Pancreas (tissue), 10 donors: Measurements from ENCODE around the gene NAA20. TPM values are rescaled to one million over a fixed set of nuclear protein-coding genes. Genes with fewer than 3 reads are reported as not detected.
A peak's percentile ranks its signal among the peaks of the same experiment; 100 is the strongest.

Experiments used
- ATAC-seq, 4 donors: fragments of 200-7000 bp; cut with Tn5 transposase; one replicate each; pipeline versions ENCODE4 v1.8.0 to v1.9.1; 2020; ENCODE audit warnings: mild to moderate bottlenecking in 4 of 4, moderate library complexity in 4 of 4
- DNase-seq, 6 donors: peaks; one replicate each; pipeline ENCODE4 v3.0.0-alpha.2; 2020
- FAIRE-seq: peaks from 2 replicates; lab custom pipeline; 2012; peaks lifted over from hg19 to GRCh38; lab: Jason Lieb, UNC
- H3K27ac ChIP-seq, 4 donors: fragments of 200-600 bp; sonication (generic); 1 replicate in 3 of 4; 2 replicates in 1 of 4; pipeline versions ENCODE4 v1.5.0 to v1.8.0; 2020
- H3K27me3 ChIP-seq, 4 donors: fragments of 200-600 bp; one replicate each; pipeline ENCODE4 v1.8.0; 2021
- H3K36me3 ChIP-seq, 3 donors: fragments of 200-600 bp; sonication (generic) in 1 of 3; one replicate each; pipeline versions ENCODE4 v1.5.0 to v1.8.0; 2020 to 2021
- H3K4me1 ChIP-seq, 3 donors: fragments of 200-600 bp; one replicate each; pipeline ENCODE4 v1.8.0; 2021
- H3K4me3 ChIP-seq, 4 donors: fragments of 200-600 bp; sonication (generic) in 2 of 4; one replicate each; pipeline versions ENCODE4 v1.5.0 to v1.8.0; 2020 to 2021
- H3K9me3 ChIP-seq, 4 donors: fragments of 200-600 bp; one replicate each; pipeline ENCODE4 v1.8.0; 2021
- WGBS, 2 donors: extraction: QIAGEN DNeasy Blood & Tissue Kit; methylation state at CpG; one replicate each; pipeline ENCODE4 v1.1.7; 2013; 5-methylcytosine and 5-hydroxymethylcytosine counted together
- intact Hi-C, 3 donors: fragments of 100-400 bp; cut with DNase I; formaldehyde crosslinking; loops; one replicate each; pipeline versions ENCODE4 v1.11.1 to v1.14.2; 2022
- polyA plus RNA-seq, 2 donors: library from polyadenylated mRNA; stranded (reverse); fragments of 200-250 nt; gene quantifications; one replicate each; pipeline ENCODE4 v1.2.3, GENCODE V29; 2013
- total RNA-seq, 6 donors: library from RNA; stranded (reverse); fragmentation: NEBNext Ultra II Directional in 4 of 6; extraction: Animal tissue kit (Norgen Biotek cat#: 25700) in 4 of 6; gene quantifications; one replicate each; pipeline versions ENCODE4 v1.2.1 to v1.2.4, GENCODE V29; 2021 to 2023
- TF ChIP-seq, protein P1 (sequence below), 4 donors: fragments of 200-600 bp; sonication (generic) in 3 of 4; IDR thresholded peaks; one replicate each; pipeline versions ENCODE4 v1.5.0 to v1.8.0; 2021; ENCODE audit warnings: antibody characterized with exemption in 4 of 4
- donor health status: healthy with polysubstance abuse.
- donor health status: DM: no; HTN: no; CAD: no; lungs with moderate emphysema.
- donor health status: DM: no; HTN: no; CAD: no.
- donor health status: control.
- donor health status: control.
- donor health status: Bipolar disorder and iron deficiency.
- donor health status: DM: yes; HTN: yes; CAD: no.
- donor health status: DM: no; HTN: no; CAD: no.
- donor health status: DM: no; HTN: no; CAD: no.
- donor health status: DM: yes; HTN: yes; CAD: no.

NAA20 gene
- total and polyA plus RNA-seq, 8 donors, result 28.0 to 124 (median 36.0) TPM

DNA sequence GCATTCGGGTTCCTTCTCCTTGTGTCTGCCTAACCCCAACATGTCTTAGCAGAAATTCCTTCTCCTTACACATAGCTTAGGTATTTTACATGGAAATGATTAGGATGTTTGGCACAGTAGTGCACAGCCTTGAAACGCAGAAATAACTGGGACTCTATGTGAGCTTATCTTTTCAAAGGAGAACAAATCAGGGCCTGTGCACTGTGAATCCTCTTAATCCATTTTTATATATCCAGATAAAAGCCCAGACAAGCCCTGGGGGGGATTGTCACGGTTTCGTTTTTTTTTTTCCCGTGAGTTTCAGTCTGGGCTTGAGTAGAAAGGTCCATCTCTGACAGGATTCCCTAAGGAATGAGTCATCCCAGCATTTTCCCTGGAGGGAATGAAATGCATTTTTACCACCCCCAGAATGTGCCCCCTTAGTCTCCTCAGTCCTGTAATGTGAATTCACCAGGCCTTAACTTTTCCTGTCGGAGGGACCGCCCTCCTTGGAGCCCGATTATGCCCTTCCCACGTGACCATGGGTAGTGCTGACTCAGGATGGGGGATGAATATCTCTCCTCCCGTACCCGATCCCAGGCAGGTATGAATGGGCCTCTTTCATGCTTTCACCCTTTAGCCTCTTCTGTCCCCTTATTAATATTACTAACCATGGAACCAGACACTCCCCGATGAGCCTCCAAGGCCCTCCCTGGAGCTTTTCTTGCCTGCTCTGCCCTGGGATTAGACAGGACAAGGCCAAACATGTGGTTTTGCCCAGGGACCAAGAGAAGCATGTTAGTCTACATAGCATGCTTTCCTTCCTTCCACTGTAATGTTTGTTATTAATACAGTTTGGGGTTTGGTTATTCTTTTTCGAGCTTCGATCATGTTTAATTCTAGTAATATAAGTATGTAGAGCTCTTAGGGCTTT, 23.9 kb upstream of the NAA20 start:
- intact Hi-C loops, result loop anchor here (5.0 to 10.0 kb wide), 4 partner anchors 88 to 298 kb away; no protein-coding TSS in a partner anchor
- 29 to 42% methylated on average over 14 of the region's 14 CpGs for WGBS, 2 donors
- DNase-seq (peak in 3 of 6 donors; percentile 51 to 66 (median 58)), ATAC-seq (peak; percentile 78 to 87 (median 82)), FAIRE-seq (no peak)
- TF ChIP-seq, protein P1, sequence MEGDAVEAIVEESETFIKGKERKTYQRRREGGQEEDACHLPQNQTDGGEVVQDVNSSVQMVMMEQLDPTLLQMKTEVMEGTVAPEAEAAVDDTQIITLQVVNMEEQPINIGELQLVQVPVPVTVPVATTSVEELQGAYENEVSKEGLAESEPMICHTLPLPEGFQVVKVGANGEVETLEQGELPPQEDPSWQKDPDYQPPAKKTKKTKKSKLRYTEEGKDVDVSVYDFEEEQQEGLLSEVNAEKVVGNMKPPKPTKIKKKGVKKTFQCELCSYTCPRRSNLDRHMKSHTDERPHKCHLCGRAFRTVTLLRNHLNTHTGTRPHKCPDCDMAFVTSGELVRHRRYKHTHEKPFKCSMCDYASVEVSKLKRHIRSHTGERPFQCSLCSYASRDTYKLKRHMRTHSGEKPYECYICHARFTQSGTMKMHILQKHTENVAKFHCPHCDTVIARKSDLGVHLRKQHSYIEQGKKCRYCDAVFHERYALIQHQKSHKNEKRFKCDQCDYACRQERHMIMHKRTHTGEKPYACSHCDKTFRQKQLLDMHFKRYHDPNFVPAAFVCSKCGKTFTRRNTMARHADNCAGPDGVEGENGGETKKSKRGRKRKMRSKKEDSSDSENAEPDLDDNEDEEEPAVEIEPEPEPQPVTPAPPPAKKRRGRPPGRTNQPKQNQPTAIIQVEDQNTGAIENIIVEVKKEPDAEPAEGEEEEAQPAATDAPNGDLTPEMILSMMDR (IDR thresholded peaks at IDR 0.05), result no peak
- H3K4me1 ChIP-seq, result peaks cover 26 to 39% (median 34%) of the 10 kb centered on the region in 3 donors
- H3K27me3 ChIP-seq, result no peaks in the 10 kb centered on the region
- H3K4me3 ChIP-seq, result no peak overlapping the region
- H3K27ac ChIP-seq, result peak overlapping the region in 2 of 4 donors; percentile 48 to 60
- peaks cover 0 to 8% (median 0%) of the 10 kb centered on the region in 3 donors for H3K36me3 ChIP-seq
- no peaks in the 10 kb centered on the region for H3K9me3 ChIP-seq

DNA sequence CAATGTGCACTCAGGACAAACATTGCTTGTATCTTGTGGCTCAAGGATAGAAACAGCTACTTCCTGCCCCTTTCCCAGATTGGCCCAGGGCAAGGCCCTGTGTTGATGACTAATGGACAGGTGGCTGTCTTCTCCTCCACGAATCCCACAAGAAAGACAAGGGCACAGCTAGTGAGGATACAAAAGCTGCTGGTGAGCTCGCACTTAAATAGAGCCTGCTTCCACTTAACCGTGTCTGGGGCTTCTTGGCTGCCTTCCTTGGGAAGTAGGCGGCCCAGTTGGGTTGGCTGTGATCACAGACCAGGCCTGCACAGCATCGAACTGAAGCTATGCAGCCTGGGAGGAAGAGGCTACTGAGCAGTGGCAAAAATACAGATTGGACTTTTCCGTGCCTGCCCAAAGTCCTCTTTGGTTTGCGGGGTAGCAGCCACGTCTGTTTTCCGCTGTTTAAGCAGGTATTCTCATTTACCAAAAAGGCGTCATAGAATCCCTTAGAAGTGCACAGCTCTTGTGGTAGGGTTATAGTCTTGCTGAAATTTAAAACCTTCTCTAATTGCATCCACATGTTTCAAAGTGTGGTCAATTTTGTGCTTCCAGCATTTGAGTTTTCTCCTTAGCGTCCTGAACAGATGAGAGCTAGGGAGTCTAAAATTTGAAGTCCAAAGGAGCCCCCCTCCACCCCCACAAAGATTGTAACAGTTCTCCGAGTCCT, 23.0 kb upstream of the NAA20 start:
- TF ChIP-seq, protein P1 (IDR thresholded peaks at IDR 0.05), result no peak
- intact Hi-C loops, result loop anchor here (5.0 to 10.0 kb wide), 4 partner anchors 89 to 299 kb away; no protein-coding TSS in a partner anchor

DNA sequence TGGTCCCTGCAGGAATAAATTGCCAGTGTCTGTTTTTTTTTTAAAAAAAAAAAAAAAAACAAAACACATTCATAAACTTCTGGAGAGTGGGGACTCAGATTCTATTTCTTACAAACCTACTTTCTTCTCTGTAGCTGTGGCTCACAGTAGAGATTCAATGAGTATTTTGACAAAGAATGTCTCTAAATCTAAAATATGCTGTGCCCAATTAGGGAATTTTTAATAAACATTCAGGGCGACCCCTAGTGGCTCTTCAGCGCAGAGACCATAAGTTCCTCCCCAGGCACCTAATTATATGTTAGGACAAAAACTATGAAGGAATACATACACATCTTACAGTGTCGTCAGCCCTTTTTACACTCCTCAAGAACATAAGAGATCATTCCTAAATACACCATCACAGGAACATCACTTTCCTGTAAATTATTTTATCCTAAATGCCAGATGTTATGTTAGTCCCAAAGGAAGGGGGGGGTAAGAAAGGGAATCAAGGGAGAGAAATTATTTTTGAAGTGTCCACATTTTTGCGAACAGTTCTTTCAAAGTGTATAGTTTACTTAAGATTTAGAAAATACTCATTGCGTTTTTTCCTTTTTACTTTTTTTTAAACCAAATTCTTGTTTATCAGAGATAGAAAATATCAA, 21.8 kb upstream of the NAA20 start:
- no peak overlapping the region for H3K27ac ChIP-seq
- 19 to 23% methylated on average over 5 of the region's 5 CpGs for WGBS, 2 donors
- no peak overlapping the region for H3K4me3 ChIP-seq

More for the DNA sequence above, 23.0 kb upstream of the NAA20 start:
- FAIRE-seq (no peak), ATAC-seq (peak in 3 of 4 donors; percentile 21 to 23 (median 22)), DNase-seq (no peak)
- H3K4me1 ChIP-seq, result peaks cover 33 to 45% (median 42%) of the 10 kb centered on the region in 3 donors
- H3K27ac ChIP-seq, result peak overlapping the region in 2 of 4 donors; percentile 48 to 60
- H3K36me3 ChIP-seq, result peaks cover 0 to 16% (median 0%) of the 10 kb centered on the region in 3 donors
- WGBS, 2 donors, result 69 to 72% methylated on average over 12 of the region's 12 CpGs
- H3K27me3 ChIP-seq, result no peaks in the 10 kb centered on the region
- H3K4me3 ChIP-seq, result no peak overlapping the region
- no peaks in the 10 kb centered on the region for H3K9me3 ChIP-seq

DNA sequence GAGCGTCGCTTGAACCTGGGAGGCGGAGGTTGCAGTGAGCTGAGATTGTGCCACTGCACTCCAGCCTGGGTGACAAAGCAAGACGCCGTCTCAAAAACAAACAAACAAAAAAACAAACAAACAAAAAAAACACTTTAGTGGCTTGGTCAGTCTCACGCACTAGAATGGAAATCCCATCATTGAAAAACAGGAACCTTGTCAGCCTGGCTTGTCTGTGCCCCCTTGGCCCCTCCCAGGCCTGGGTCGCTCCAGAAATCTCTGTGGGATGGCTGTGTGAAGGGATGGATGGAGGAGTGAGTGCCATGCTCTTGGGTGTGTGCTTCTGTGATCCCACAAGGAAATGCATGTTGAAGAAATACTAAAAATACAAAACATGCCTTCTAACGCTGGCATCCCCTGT, 20.9 kb upstream of the NAA20 start:
- DNase-seq (no peak), ATAC-seq (no peak), FAIRE-seq (no peak)
- Histone ChIP-seq H3K4me3 (no peak overlapping the region), H3K9me3 (no peaks in the 10 kb centered on the region), H3K36me3 (peaks cover 0 to 22% (median 5%) of the 10 kb centered on the region in 3 donors), H3K27ac (no peak overlapping the region), H3K27me3 (no peaks in the 10 kb centered on the region), H3K4me1 (peaks cover 39 to 53% (median 46%) of the 10 kb centered on the region in 3 donors)
- TF ChIP-seq, protein P1 (IDR thresholded peaks at IDR 0.05), result no peak
- intact Hi-C loops, result loop anchor here (10.0 kb wide), 3 partner anchors 91 to 301 kb away; no protein-coding TSS in a partner anchor
- 72 to 79% methylated on average over 8 of the region's 8 CpGs for WGBS, 2 donors

More for the DNA sequence above, 21.8 kb upstream of the NAA20 start:
- H3K36me3 ChIP-seq, result peaks cover 0 to 16% (median 0%) of the 10 kb centered on the region in 3 donors
- DNase-seq, result no peak
- FAIRE-seq, result no peak
- no peaks in the 10 kb centered on the region for H3K27me3 ChIP-seq
- TF ChIP-seq, protein P1 (IDR thresholded peaks at IDR 0.05), result peak; percentile 50 to 70 (median 66)
- no peaks in the 10 kb centered on the region for H3K9me3 ChIP-seq
- ATAC-seq, result peak in 3 of 4 donors; percentile 35 to 59 (median 42)
- intact Hi-C loops, result loop anchor here (10.0 kb wide), 3 partner anchors 91 to 301 kb away; no protein-coding TSS in a partner anchor
- H3K4me1 ChIP-seq, result peaks cover 39 to 55% (median 47%) of the 10 kb centered on the region in 3 donors
